GM12878 (cell line): ENCODE results near the gene SCNN1A. TPM values are rescaled to one million over a fixed set of nuclear protein-coding genes. Genes with fewer than 3 reads are reported as not detected.

ENCODE experiments used
- ATAC-seq: fragments of 200-7000 bp; cut with Tn5 transposase; 3 replicates; pipeline ENCODE4 v1.9.1; 2020; ENCODE audit warnings: mild to moderate bottlenecking, moderate library complexity
- BruUV-seq: library from RNA; stranded (reverse); fragments of 400-500 nt; replicated peaks from 2 replicates; lab custom pipeline; 2021; lab: Mats Ljungman, UMichigan
- CTCF ChIA-PET: fragments of 300-600 bp; sonication (Branson Sonifier 250); formaldehyde crosslinking; extraction: SDS; loops from one replicate; lab custom pipeline; 2021; ENCODE audit warnings: inconsistent platforms; lab: Yijun Ruan, JAX
- POLR2A ChIA-PET: fragments of 350-600 bp; formaldehyde crosslinking; extraction: SDS; loops from one replicate; lab custom pipeline; 2021; ENCODE audit warnings: inconsistent platforms; lab: Charles Lee
- RAD21 ChIA-PET: fragments of 300-600 bp; sonication (Branson Sonifier 250); formaldehyde crosslinking; loops from one replicate; lab custom pipeline; 2023; ENCODE audit warnings: antibody characterized with exemption; ENCODE audit not compliant: unreplicated experiment; lab: Charles Lee
- SMC1A ChIA-PET: fragments of 300-600 bp; sonication (Branson Sonifier 250); formaldehyde crosslinking; loops from one replicate; lab custom pipeline; 2023; ENCODE audit not compliant: unreplicated experiment, uncharacterized antibody; lab: Charles Lee
- DNase-seq: peaks from one replicate; pipeline ENCODE4 v3.0.0-alpha.2; 2011; ENCODE audit warnings: low read depth, low spot score
- FAIRE-seq: peaks from 3 replicates; lab custom pipeline; 2011; peaks lifted over from hg19 to GRCh38; lab: Jason Lieb, UNC
- H2AFZ ChIP-seq: 2 replicates; pipeline ENCODE4 v1.6.0; 2011; ENCODE audit warnings: low read depth, low read length, control low read depth; ENCODE audit not compliant: control insufficient read depth
- H3K27ac ChIP-seq: 2 replicates; pipeline ENCODE4 v1.5.1; 2011; ENCODE audit warnings: control low read depth; ENCODE audit not compliant: control insufficient read depth, insufficient read depth
- H3K27me3 ChIP-seq, 2 experiments: replicated peaks in 1 of 2; 2 replicates each; pipeline versions ENCODE4 v1.6.0 to v1.6.1; 2011; ENCODE audit warnings: low read length in 1 of 2; ENCODE audit not compliant: control insufficient read depth in 2 of 2, insufficient read depth in 2 of 2
- H3K36me3 ChIP-seq, 2 experiments: 2 replicates each; pipeline ENCODE4 v1.5.1; 2011; ENCODE audit warnings: low read length in 1 of 2; ENCODE audit not compliant: control insufficient read depth in 2 of 2, insufficient read depth in 2 of 2
- H3K4me1 ChIP-seq: 2 replicates; pipeline ENCODE4 v1.6.1; 2011; ENCODE audit warnings: mild to moderate bottlenecking, low read length, moderate library complexity, mixed read lengths; ENCODE audit not compliant: control insufficient read depth, insufficient read depth
- H3K4me2 ChIP-seq: 2 replicates; pipeline ENCODE4 v1.6.0; 2011; ENCODE audit warnings: control low read depth; ENCODE audit not compliant: control insufficient read depth, insufficient read depth
- H3K4me3 ChIP-seq: fragments of 200-600 bp; sonication (generic); 2 replicates; pipeline ENCODE4 v1.5.1; 2016
- H3K79me2 ChIP-seq: 2 replicates; pipeline ENCODE4 v1.6.0; 2011; ENCODE audit warnings: low read length; ENCODE audit not compliant: control insufficient read depth, insufficient read depth
- H3K9ac ChIP-seq: 2 replicates; pipeline ENCODE4 v1.8.0; 2011; ENCODE audit warnings: low read length, control low read depth, mixed read lengths; ENCODE audit not compliant: control insufficient read depth, insufficient read depth
- H3K9me3 ChIP-seq: replicated peaks from 3 replicates; pipeline ENCODE4 v1.5.1; 2011; ENCODE audit warnings: mild to moderate bottlenecking, low read length; ENCODE audit not compliant: control insufficient read depth, insufficient read depth
- H4K20me1 ChIP-seq: 2 replicates; pipeline ENCODE4 v1.6.0; 2011; ENCODE audit not compliant: control insufficient read depth, insufficient read depth
- CHD2 ChIP-seq: IDR thresholded peaks from 2 replicates; pipeline ENCODE4 v1.6.1; 2011; ENCODE audit warnings: low read depth, low read length, improper control_type of control experiment, borderline replicate concordance
- JUNB ChIP-seq: IDR thresholded peaks from 2 replicates; pipeline ENCODE4 v1.6.1; 2016; ENCODE audit warnings: antibody characterized with exemption, mild to moderate bottlenecking
- KAT2A ChIP-seq: conservative IDR thresholded peaks from 2 replicates; pipeline ENCODE4 v1.6.1; 2011; ENCODE audit warnings: low read depth, low read length; ENCODE audit not compliant: control insufficient read depth
- MTA2 ChIP-seq: fragments of 450-650 bp; IDR thresholded peaks from 2 replicates; pipeline ENCODE4 v1.6.1; 2016; ENCODE audit warnings: low read depth, mild to moderate bottlenecking, moderate library complexity
- MTA3 ChIP-seq: IDR thresholded peaks from 2 replicates; pipeline ENCODE4 v1.6.1; 2012; ENCODE audit warnings: low read length, inconsistent platforms, borderline replicate concordance
- SMC3 ChIP-seq: IDR thresholded peaks from 2 replicates; pipeline ENCODE4 v1.6.1; 2011; ENCODE audit warnings: low read length, improper control_type of control experiment, borderline replicate concordance
- SPI1 ChIP-seq: IDR thresholded peaks from 2 replicates; pipeline ENCODE4 v1.6.1; 2011; ENCODE audit warnings: low read depth, mild to moderate bottlenecking, low read length, moderate library complexity, borderline replicate concordance; ENCODE audit not compliant: insufficient read depth
- SREBF2 ChIP-seq: IDR thresholded peaks from 2 replicates; pipeline ENCODE4 v1.6.1; 2012; ENCODE audit warnings: mild to moderate bottlenecking, low read length
- TBL1XR1 ChIP-seq: IDR thresholded peaks from 2 replicates; pipeline ENCODE4 v1.6.1; 2012; ENCODE audit warnings: low read depth, low read length, improper control_type of control experiment
- WGBS: methylation state at CpG from one replicate; pipeline ENCODE4 v1.1.6; 2016; ENCODE audit warnings: low lambda C conversion rate; ENCODE audit not compliant: insufficient replicate concordance, insufficient coverage; ENCODE audit errors: missing lambda C conversion rate; 5-methylcytosine and 5-hydroxymethylcytosine counted together
- in situ Hi-C: fragments of 300-500 bp; cut with MboI; formaldehyde crosslinking; loops from 9 replicates; pipeline ENCODE4 v1.14.3; 2018; ENCODE audit warnings: mixed read lengths
- intact Hi-C: fragments of 100-400 bp; cut with micrococcal nuclease; formaldehyde crosslinking; loops from one replicate; pipeline ENCODE4 v1.14.2; 2022; ENCODE audit not compliant: unreplicated experiment
- polyA plus RNA-seq, 11 experiments: library from polyadenylated mRNA; depleted of rRNA in 4 of 11; unstranded in 6 of 11; stranded (reverse) in 5 of 11; fragments of >200 nt; fragmentation: Nextera tagmentation in 4 of 11; fragmentation: Illumina TruSeq in 1 of 11; extraction: Ambion mirVana in 4 of 11; extraction: Trizol in 1 of 11; gene quantifications; 1 replicate in 1 of 11; 2 replicates in 10 of 11; pipeline versions ENCODE4 v1.2.1 to v1.2.3, GENCODE V29; 2011 to 2016; ENCODE audit warnings: inconsistent platforms in 2 of 11, missing spikeins in 2 of 11, low read depth in 1 of 11
- total RNA-seq, 4 experiments: library from RNA; depleted of rRNA in 3 of 4; stranded (reverse); fragments of >200 nt in 3 of 4; fragmentation: Illumina TruSeq in 1 of 4; extraction: Trizol in 1 of 4; gene quantifications; 2 replicates each; pipeline versions ENCODE4 v1.2.1 to v1.2.3, GENCODE V29; 2013 to 2021
- TF ChIP-seq, protein P1 (sequence below): fragments of 450-650 bp; formaldehyde crosslinking; IDR thresholded peaks from 2 replicates; pipeline ENCODE4 v1.4.0; 2020; ENCODE audit warnings: mild to moderate bottlenecking, moderate library complexity
- TF ChIP-seq, protein P2 (sequence below): fragments of 450-650 bp; IDR thresholded peaks from 2 replicates; pipeline ENCODE4 v1.6.1; 2017; ENCODE audit warnings: low read depth, mild to moderate bottlenecking, moderate library complexity
- TF ChIP-seq, protein P3 (sequence below): IDR thresholded peaks from 2 replicates; pipeline ENCODE4 v1.6.1; 2011; ENCODE audit warnings: borderline replicate concordance, low read depth, mild to moderate bottlenecking, moderate library complexity, low read length; ENCODE audit not compliant: insufficient read depth, poor library complexity, severe bottlenecking
- TF ChIP-seq, protein P4 (sequence below): fragments of 450-650 bp; IDR thresholded peaks from 2 replicates; pipeline ENCODE4 v1.6.1; 2017; ENCODE audit warnings: antibody characterized with exemption, mild to moderate bottlenecking, moderate library complexity

Gene SCNN1A
- total and polyA plus RNA-seq, 10 of the 15 experiments (the other 5 are each of a cell fraction or from before 2014, with no cell fraction given), result 0.14 to 0.69 TPM; not detected in 8

DNA sequence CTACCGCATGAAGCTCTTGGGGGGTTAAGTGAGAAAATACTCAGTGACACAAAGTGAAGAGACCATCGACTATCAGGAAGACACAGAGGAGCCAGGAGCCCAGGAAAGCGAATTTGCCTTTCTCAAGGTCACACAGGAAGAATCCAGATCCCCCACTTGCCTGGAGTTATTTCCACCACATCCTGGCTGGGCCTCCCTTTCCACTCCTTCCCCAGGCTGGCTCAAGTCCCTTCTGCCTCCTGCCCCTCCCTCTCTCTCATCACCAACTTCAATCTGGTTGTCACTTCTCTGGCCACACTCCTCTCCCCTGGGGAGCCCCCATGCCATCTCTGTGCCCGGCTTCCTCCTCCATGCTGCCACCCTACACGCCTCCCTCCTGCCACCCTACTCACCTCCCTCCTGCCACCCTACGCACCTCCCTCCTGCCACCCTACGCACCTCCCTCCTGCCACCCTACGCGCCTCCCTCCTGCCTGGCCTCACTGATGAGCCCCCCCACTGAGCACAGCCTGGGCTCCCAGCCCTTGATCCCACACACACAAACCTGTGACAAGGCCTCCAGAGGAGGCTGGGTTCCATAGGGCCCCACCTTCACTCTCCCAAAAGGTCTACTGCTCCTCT, 6.3 kb downstream of the SCNN1A start:
- H4K20me1 ChIP-seq, result no peaks in the 10 kb centered on the region
- no TSS peak for BruUV-seq
- RAD21 ChIA-PET, result interaction anchor here (2.0 kb wide), 1 partner anchor 43 kb away, joined by 12 read pairs; no protein-coding TSS in a partner anchor
- no peak overlapping the region for H3K9ac ChIP-seq
- H3K27me3 ChIP-seq, result peaks cover 0 to under 1% of the 10 kb centered on the region in 2 experiments; a peak in 1 of 4 replicates
- H2AFZ ChIP-seq, result no peak overlapping the region
- WGBS, result 67% methylated on average over 9 of the region's 9 CpGs
- intact Hi-C loops, result no loop called here
- in situ Hi-C loops, result no loop called here
- H3K79me2 ChIP-seq, result no peaks in the 10 kb centered on the region
- POLR2A ChIA-PET, result no interaction called here
- H3K4me3 ChIP-seq, result no peak overlapping the region
- H3K27ac ChIP-seq, result no peak overlapping the region
- H3K36me3 ChIP-seq, result no peaks in the 10 kb centered on the region
- no peaks in the 10 kb centered on the region for H3K9me3 ChIP-seq
- ATAC-seq (no peak), DNase-seq (no peak), FAIRE-seq (no peak)
- peaks cover 13% of the 10 kb centered on the region; the same call in 1 of the 2 replicates for H3K4me1 ChIP-seq
- no peak overlapping the region for H3K4me2 ChIP-seq
- SMC1A ChIA-PET, result interaction anchor here (0.8 to 2.5 kb wide), 4 partner anchors 30 to 84 kb away, joined by 4 to 15 read pairs (median 8); no protein-coding TSS in a partner anchor
- CTCF ChIA-PET, result interaction anchor here (1.9 to 3.5 kb wide), 3 partner anchors 34 to 46 kb away, joined by 12 to 37 read pairs (median 21); no protein-coding TSS in a partner anchor
- TF ChIP-seq TBL1XR1 (no peak), CHD2 (no peak), JUNB (no peak), KAT2A (no peak), SPI1 (no peak), MTA3 (no peak), SMC3 (no peak), SREBF2 (no peak), MTA2 (no peak)
- TF ChIP-seq, protein P1, sequence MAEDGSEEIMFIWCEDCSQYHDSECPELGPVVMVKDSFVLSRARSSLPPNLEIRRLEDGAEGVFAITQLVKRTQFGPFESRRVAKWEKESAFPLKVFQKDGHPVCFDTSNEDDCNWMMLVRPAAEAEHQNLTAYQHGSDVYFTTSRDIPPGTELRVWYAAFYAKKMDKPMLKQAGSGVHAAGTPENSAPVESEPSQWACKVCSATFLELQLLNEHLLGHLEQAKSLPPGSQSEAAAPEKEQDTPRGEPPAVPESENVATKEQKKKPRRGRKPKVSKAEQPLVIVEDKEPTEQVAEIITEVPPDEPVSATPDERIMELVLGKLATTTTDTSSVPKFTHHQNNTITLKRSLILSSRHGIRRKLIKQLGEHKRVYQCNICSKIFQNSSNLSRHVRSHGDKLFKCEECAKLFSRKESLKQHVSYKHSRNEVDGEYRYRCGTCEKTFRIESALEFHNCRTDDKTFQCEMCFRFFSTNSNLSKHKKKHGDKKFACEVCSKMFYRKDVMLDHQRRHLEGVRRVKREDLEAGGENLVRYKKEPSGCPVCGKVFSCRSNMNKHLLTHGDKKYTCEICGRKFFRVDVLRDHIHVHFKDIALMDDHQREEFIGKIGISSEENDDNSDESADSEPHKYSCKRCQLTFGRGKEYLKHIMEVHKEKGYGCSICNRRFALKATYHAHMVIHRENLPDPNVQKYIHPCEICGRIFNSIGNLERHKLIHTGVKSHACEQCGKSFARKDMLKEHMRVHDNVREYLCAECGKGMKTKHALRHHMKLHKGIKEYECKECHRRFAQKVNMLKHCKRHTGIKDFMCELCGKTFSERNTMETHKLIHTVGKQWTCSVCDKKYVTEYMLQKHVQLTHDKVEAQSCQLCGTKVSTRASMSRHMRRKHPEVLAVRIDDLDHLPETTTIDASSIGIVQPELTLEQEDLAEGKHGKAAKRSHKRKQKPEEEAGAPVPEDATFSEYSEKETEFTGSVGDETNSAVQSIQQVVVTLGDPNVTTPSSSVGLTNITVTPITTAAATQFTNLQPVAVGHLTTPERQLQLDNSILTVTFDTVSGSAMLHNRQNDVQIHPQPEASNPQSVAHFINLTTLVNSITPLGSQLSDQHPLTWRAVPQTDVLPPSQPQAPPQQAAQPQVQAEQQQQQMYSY (CRISPR knock-in tag), result no peak
- TF ChIP-seq, protein P2, sequence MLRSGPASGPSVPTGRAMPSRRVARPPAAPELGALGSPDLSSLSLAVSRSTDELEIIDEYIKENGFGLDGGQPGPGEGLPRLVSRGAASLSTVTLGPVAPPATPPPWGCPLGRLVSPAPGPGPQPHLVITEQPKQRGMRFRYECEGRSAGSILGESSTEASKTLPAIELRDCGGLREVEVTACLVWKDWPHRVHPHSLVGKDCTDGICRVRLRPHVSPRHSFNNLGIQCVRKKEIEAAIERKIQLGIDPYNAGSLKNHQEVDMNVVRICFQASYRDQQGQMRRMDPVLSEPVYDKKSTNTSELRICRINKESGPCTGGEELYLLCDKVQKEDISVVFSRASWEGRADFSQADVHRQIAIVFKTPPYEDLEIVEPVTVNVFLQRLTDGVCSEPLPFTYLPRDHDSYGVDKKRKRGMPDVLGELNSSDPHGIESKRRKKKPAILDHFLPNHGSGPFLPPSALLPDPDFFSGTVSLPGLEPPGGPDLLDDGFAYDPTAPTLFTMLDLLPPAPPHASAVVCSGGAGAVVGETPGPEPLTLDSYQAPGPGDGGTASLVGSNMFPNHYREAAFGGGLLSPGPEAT, result no peak
- TF ChIP-seq, protein P3, sequence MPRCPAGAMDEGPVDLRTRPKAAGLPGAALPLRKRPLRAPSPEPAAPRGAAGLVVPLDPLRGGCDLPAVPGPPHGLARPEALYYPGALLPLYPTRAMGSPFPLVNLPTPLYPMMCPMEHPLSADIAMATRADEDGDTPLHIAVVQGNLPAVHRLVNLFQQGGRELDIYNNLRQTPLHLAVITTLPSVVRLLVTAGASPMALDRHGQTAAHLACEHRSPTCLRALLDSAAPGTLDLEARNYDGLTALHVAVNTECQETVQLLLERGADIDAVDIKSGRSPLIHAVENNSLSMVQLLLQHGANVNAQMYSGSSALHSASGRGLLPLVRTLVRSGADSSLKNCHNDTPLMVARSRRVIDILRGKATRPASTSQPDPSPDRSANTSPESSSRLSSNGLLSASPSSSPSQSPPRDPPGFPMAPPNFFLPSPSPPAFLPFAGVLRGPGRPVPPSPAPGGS, result no peak
- TF ChIP-seq, protein P4, sequence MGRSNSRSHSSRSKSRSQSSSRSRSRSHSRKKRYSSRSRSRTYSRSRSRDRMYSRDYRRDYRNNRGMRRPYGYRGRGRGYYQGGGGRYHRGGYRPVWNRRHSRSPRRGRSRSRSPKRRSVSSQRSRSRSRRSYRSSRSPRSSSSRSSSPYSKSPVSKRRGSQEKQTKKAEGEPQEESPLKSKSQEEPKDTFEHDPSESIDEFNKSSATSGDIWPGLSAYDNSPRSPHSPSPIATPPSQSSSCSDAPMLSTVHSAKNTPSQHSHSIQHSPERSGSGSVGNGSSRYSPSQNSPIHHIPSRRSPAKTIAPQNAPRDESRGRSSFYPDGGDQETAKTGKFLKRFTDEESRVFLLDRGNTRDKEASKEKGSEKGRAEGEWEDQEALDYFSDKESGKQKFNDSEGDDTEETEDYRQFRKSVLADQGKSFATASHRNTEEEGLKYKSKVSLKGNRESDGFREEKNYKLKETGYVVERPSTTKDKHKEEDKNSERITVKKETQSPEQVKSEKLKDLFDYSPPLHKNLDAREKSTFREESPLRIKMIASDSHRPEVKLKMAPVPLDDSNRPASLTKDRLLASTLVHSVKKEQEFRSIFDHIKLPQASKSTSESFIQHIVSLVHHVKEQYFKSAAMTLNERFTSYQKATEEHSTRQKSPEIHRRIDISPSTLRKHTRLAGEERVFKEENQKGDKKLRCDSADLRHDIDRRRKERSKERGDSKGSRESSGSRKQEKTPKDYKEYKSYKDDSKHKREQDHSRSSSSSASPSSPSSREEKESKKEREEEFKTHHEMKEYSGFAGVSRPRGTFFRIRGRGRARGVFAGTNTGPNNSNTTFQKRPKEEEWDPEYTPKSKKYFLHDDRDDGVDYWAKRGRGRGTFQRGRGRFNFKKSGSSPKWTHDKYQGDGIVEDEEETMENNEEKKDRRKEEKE, result no peak
